Measurements from ENCODE around the gene FAM83F.

DNA sequence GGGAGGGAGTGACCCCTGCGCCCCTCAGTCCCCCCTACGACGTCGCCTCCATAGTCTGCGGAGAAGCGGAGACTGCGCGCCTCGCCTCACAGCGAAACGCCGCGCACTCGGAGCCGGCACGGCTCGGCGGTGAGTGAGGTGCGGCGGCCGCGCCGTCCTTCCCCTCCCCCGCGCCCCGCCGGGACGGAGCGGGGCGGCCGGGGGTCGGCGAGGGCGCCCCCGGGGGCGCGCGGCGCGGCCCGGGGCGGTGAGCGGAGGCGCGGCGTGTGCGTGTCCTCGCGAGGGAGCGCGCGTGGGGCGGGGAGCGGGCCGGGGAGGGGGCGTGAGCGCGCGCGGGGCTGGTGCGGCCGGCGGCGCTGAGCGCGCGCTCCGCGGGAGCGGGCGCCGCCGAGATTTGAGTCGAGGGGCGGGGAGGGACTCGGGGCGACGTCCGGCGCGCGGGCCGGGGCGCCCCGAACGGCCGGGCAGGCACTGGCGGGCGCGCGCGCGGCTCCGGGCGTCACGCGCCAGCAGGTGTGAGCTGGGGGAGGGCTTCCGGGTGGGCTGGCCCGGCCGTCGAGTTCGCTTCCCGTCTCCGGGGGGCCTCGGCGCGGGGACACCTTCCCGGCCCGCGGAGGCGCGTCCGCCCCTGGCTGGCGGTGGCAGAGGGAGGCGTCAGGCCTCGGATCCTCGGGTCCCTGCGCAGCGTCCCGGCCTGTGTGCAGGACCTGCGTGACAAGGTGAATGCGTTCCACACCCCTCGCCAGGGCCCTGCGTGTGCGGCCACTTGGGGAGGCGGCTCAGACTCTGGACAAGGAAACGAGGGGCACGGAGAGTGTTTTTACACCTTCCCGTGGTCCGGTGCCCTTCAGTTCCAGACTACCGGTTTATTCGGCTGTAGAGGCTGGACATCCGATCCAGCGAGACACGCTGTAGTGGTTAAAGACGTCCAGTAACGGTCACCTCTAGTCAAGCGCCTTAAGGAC, 50.4 kb downstream of the FAM83F start:
- TF ChIP-seq, protein P1, sequence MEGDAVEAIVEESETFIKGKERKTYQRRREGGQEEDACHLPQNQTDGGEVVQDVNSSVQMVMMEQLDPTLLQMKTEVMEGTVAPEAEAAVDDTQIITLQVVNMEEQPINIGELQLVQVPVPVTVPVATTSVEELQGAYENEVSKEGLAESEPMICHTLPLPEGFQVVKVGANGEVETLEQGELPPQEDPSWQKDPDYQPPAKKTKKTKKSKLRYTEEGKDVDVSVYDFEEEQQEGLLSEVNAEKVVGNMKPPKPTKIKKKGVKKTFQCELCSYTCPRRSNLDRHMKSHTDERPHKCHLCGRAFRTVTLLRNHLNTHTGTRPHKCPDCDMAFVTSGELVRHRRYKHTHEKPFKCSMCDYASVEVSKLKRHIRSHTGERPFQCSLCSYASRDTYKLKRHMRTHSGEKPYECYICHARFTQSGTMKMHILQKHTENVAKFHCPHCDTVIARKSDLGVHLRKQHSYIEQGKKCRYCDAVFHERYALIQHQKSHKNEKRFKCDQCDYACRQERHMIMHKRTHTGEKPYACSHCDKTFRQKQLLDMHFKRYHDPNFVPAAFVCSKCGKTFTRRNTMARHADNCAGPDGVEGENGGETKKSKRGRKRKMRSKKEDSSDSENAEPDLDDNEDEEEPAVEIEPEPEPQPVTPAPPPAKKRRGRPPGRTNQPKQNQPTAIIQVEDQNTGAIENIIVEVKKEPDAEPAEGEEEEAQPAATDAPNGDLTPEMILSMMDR (conservative IDR thresholded peaks at IDR 0.05): no peak
- no peak for TF ChIP-seq EZH2 (IDR thresholded peaks at IDR 0.05; ENCODE audit: low read depth)
